ENCODE results near the gene CAST.

DNA sequence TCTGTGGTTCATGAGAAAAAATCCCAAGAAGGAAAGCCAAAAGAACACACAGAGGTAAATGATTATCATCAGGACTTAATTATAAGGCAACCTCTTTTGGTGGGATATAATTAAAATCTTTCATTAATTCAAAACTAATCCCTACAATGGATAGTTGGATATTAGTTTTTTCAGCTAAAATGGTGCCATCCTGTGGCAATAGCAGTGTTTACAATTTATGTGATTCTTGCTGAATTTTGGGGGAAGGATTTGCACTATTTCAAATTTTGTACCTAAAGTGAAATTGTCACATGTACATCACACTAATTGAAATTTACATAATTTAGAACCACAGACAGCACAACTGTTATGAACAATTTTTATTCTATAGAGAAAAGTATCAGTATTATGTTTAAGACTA, 67.0 kb downstream of the CAST start:
- TF ChIP-seq, protein P1, sequence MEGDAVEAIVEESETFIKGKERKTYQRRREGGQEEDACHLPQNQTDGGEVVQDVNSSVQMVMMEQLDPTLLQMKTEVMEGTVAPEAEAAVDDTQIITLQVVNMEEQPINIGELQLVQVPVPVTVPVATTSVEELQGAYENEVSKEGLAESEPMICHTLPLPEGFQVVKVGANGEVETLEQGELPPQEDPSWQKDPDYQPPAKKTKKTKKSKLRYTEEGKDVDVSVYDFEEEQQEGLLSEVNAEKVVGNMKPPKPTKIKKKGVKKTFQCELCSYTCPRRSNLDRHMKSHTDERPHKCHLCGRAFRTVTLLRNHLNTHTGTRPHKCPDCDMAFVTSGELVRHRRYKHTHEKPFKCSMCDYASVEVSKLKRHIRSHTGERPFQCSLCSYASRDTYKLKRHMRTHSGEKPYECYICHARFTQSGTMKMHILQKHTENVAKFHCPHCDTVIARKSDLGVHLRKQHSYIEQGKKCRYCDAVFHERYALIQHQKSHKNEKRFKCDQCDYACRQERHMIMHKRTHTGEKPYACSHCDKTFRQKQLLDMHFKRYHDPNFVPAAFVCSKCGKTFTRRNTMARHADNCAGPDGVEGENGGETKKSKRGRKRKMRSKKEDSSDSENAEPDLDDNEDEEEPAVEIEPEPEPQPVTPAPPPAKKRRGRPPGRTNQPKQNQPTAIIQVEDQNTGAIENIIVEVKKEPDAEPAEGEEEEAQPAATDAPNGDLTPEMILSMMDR (IDR thresholded peaks at IDR 0.05): no peak
- TF ChIP-seq EZH2 (IDR thresholded peaks at IDR 0.05; ENCODE audit: borderline replicate concordance, insufficient read depth, low read depth, low read length, poor library complexity, severe bottlenecking): no peak
